ENCODE measurements around the gene PCED1B.

Gene PCED1B

GRCh38 chr12:47280543-47281300, 201.3 kb downstream of the PCED1B start:
- no peak for FAIRE-seq

DNA sequence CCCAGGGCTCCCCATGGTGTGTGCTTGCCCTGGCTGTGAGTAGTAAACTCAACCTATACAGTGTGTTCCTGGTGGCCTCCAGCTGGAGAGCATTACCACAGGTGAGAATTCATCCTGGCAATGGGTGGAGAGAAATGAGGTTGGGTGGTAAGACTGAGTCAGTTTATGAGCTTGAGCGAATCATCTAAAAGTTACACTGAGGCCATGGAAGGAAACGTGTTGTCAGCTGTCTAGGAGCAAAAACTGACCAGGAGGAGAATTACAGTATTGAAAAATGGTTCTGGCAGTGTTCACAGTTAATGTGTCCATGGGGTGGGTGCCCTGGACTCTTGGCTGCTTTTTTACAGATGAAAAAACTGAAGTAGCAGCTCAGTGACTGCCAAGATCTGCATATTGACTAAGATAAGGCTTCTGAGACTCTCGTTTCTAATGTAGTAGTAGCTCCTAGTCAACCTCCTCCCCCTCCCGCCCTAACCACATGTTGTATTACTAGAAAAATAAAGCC, 202.3 kb downstream of the PCED1B start:
- FAIRE-seq, result no peak

DNA sequence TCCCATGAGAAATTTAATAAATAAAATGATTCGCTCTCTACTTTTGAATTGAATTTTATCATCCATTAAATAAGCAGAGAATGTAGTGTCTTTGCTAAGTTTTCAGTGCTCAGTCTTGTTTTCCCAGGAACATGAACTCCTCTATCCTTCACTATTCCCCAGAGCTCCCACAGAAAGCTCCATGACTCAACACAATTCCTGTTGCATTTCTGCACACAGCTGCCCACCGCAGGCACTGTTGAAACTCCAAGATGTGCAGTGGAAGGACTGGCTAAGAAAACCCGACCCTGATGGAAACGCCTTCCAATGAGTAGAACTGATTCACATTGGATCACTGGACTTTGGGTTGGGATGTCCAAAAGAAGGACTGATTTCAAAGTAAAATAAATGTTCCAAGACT, 202.8 kb downstream of the PCED1B start:
- no peak for FAIRE-seq
